Endothelial cell of umbilical vein (primary cell): ENCODE measurements around the gene OSBPL1A. TPM values are rescaled to one million over a fixed set of nuclear protein-coding genes. Genes with fewer than 3 reads are reported as not detected.

Experiments used
- BruUV-seq: library from RNA; stranded (reverse); fragments of 400-500 nt; replicated peaks from 2 replicates; lab custom pipeline; 2021; lab: Mats Ljungman, UMichigan
- CTCF ChIA-PET: fragments of 300-600, 350-600 bp; sonication (Branson Sonifier 250); formaldehyde crosslinking; loops from one replicate; lab custom pipeline; 2021; ENCODE audit warnings: antibody characterized with exemption, inconsistent platforms; lab: Charles Lee
- POLR2A ChIA-PET: fragments of 300-600, 350-600 bp; sonication (Branson Sonifier 250); formaldehyde crosslinking; loops from one replicate; lab custom pipeline; 2021; ENCODE audit warnings: antibody characterized with exemption, inconsistent platforms; lab: Charles Lee
- DNase-seq: peaks from one replicate; pipeline ENCODE4 v3.0.0-alpha.2; 2011; ENCODE audit warnings: low read depth, low spot score
- FAIRE-seq: peaks from 2 replicates; lab custom pipeline; 2011; peaks lifted over from hg19 to GRCh38; lab: Jason Lieb, UNC
- H2AFZ ChIP-seq: 2 replicates; pipeline ENCODE4 v1.6.0; 2012; ENCODE audit warnings: low read depth, low read length, control low read depth, inconsistent platforms
- H3K27ac ChIP-seq: 2 replicates; pipeline ENCODE4 v1.5.1; 2011; ENCODE audit warnings: low read depth, mild to moderate bottlenecking, control low read depth, low read length, moderate library complexity; ENCODE audit not compliant: insufficient read depth
- H3K27me3 ChIP-seq, 2 experiments: 2 replicates each; pipeline versions ENCODE4 v1.6.0 to v1.6.1; 2011; ENCODE audit warnings: low read length in 2 of 2, mixed read lengths in 1 of 2; ENCODE audit not compliant: control insufficient read depth in 2 of 2, insufficient read depth in 2 of 2
- H3K36me3 ChIP-seq, 2 experiments: 2 replicates in 1 of 2; 3 replicates in 1 of 2; pipeline ENCODE4 v1.5.1; 2011; ENCODE audit warnings: low read length in 2 of 2, mild to moderate bottlenecking in 1 of 2, moderate library complexity in 1 of 2; ENCODE audit not compliant: control insufficient read depth in 2 of 2, insufficient read depth in 2 of 2; ENCODE audit errors: extremely low read depth in 1 of 2
- H3K4me1 ChIP-seq: 3 replicates; pipeline ENCODE4 v1.5.1; 2011; ENCODE audit warnings: mild to moderate bottlenecking, low read length; ENCODE audit not compliant: control insufficient read depth, insufficient read depth; ENCODE audit errors: extremely low read depth
- H3K4me2 ChIP-seq: 2 replicates; pipeline ENCODE4 v1.6.1; 2011; ENCODE audit warnings: low read length, control low read depth, mixed read lengths; ENCODE audit not compliant: insufficient read depth
- H3K4me3 ChIP-seq, 3 experiments: fragments of 200-600 bp in 1 of 3; sonication (generic), shearing (Covaris generic) in 1 of 3; replicated peaks in 1 of 3; 2 replicates each; pipeline ENCODE4 v1.5.1; 2011 to 2016; ENCODE audit warnings: control low read depth in 3 of 3, low read length in 3 of 3, mild to moderate bottlenecking in 2 of 3, inconsistent platforms in 1 of 3, low read depth in 1 of 3, moderate library complexity in 1 of 3; ENCODE audit not compliant: insufficient read depth in 1 of 3
- H3K79me2 ChIP-seq: 2 replicates; pipeline ENCODE4 v1.6.0; 2012; ENCODE audit warnings: low read length, inconsistent platforms; ENCODE audit not compliant: control insufficient read depth, insufficient read depth
- H3K9ac ChIP-seq: replicated peaks from 2 replicates; pipeline ENCODE3; 2011; ENCODE audit warnings: low read length, control low read depth; ENCODE audit not compliant: insufficient read depth; ENCODE audit errors: extremely low read depth
- H3K9me1 ChIP-seq: replicated peaks from 3 replicates; pipeline ENCODE4 v1.6.0; 2011; ENCODE audit warnings: mild to moderate bottlenecking, low read length; ENCODE audit not compliant: control insufficient read depth, insufficient read depth; ENCODE audit errors: extremely low read depth
- H3K9me3 ChIP-seq: replicated peaks from 2 replicates; pipeline ENCODE4 v1.5.1; 2012; ENCODE audit warnings: low read length, inconsistent platforms; ENCODE audit not compliant: control insufficient read depth, insufficient read depth
- H4K20me1 ChIP-seq: replicated peaks from 2 replicates; pipeline ENCODE3; 2011; ENCODE audit warnings: mild to moderate bottlenecking, low read length; ENCODE audit not compliant: control insufficient read depth, insufficient read depth; ENCODE audit errors: extremely low read depth
- EZH2 ChIP-seq: IDR thresholded peaks from 2 replicates; pipeline ENCODE4 v1.6.1; 2012; ENCODE audit warnings: borderline replicate concordance, low read depth, mild to moderate bottlenecking, moderate library complexity, low read length, inconsistent platforms; ENCODE audit not compliant: severe bottlenecking
- FOS ChIP-seq: IDR thresholded peaks from 2 replicates; pipeline ENCODE4 v1.6.1; 2011; ENCODE audit warnings: mild to moderate bottlenecking, low read length, moderate library complexity, borderline replicate concordance; ENCODE audit not compliant: insufficient read depth
- GATA2 ChIP-seq: IDR thresholded peaks from 2 replicates; pipeline ENCODE4 v1.7.0; 2011; ENCODE audit warnings: low read depth, mild to moderate bottlenecking, moderate library complexity, mixed read lengths, low read length; ENCODE audit not compliant: insufficient read length, insufficient read depth
- JUN ChIP-seq: IDR thresholded peaks from 2 replicates; pipeline ENCODE4 v1.6.1; 2011; ENCODE audit warnings: borderline replicate concordance, low read depth; ENCODE audit not compliant: insufficient read length, insufficient read depth
- MYC ChIP-seq: IDR thresholded peaks from one replicate; pipeline ENCODE4 v1.6.1; 2011; ENCODE audit warnings: mild to moderate bottlenecking, low read depth, low read length
- POLR2A ChIP-seq: IDR thresholded peaks from 2 replicates; pipeline ENCODE4 v1.6.1; 2012; ENCODE audit warnings: low read depth, mild to moderate bottlenecking, control low read depth, low read length
- POLR2AphosphoS5 ChIP-seq: IDR thresholded peaks from 2 replicates; pipeline ENCODE4 v1.6.1; 2012; ENCODE audit warnings: low read depth, mild to moderate bottlenecking, control low read depth, low read length, moderate library complexity; ENCODE audit not compliant: insufficient read depth
- dilution Hi-C: fragments of 300-500 bp; cut with MboI; formaldehyde crosslinking; loops from one replicate; pipeline ENCODE4 v1.15.0; 2019; ENCODE audit warnings: low sequenced_read_pairs; ENCODE audit not compliant: extremely low pct_ligation_motif_present
- intact Hi-C: fragments of 100-400 bp; cut with micrococcal nuclease; formaldehyde crosslinking; loops from one replicate; pipeline ENCODE4 v1.10.0; 2022
- polyA plus RNA-seq, 4 experiments: library from polyadenylated mRNA; depleted of rRNA in 3 of 4; stranded (reverse) in 3 of 4; unstranded in 1 of 4; fragments of >200 nt; gene quantifications; 2 replicates each; pipeline versions ENCODE4 v1.2.1 to v1.2.3, GENCODE V29; 2011 to 2012; ENCODE audit warnings: missing spikeins in 1 of 4
- total RNA-seq: library from RNA; stranded (reverse); gene quantifications from 2 replicates; pipeline ENCODE4 v1.2.3, GENCODE V29; 2021
- TF ChIP-seq, protein P1 (sequence below), 2 donors: IDR thresholded peaks; 1 replicate in 1 of 2; 2 replicates in 1 of 2; pipeline ENCODE4 v1.5.1; 2011; ENCODE audit warnings: low read length in 2 of 2, mild to moderate bottlenecking in 2 of 2, moderate library complexity in 2 of 2, control low read depth in 1 of 2, inconsistent platforms in 1 of 2, low read depth in 1 of 2; ENCODE audit not compliant: insufficient read depth in 1 of 2; ENCODE audit errors: extremely low read depth in 1 of 2
- TF ChIP-seq, protein P2 (sequence below): IDR thresholded peaks from 2 replicates; pipeline ENCODE4 v1.6.1; 2011; ENCODE audit not compliant: insufficient read depth, insufficient read length

The OSBPL1A gene
- total and polyA plus RNA-seq, 2 donors (not counting 3 experiments of a cell fraction or from before 2014, with no cell fraction given) = 6.4 to 16.5 TPM

DNA sequence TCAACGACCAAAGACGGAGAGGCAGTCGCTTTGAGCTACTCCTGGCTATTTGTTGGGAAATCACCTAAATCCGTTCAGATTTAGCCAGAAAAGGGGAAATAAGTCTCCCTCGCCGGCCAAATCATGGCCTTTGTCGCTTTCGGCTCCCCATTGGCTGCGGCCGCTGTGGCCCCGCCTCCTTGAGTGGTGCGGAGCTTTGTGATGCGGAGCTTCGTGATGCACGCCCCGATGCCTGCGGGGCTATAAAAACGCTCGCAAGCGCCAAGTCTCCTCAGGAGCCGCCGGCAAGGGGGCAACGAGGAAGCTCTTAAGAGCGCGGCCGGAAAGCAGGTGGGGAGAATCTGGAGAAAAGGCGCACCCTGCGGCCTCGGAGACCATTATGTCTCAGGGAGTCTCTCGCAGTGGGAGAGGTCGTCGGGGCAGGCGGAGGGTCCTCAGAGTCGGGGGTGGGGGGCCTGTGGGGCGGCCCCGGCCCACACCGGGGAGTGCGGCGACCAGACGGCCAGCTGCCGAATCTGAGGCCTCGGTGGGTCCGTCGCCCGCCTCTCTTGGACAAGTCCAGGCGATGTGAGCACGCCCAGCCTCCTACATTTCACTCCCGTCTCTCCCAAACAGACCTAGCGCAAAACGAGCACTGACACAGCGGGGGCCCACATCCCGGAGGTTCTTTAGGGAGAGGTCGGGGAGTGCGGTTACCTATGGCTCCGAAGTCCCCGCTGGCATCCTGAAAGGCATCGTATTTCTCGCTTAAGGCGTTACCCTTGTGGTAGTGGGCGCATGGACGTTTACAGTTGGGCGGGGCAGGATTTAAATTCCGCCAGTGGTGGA, 258.6 kb downstream of the OSBPL1A start, which contains the start of gene CABYR:
CABYR (plus strand) TSS at position 274 of the 828 bp plus-strand sequence. CDS start 4,053 bp downstream, outside the sequence.
- H2AFZ ChIP-seq = peak within 1 kb of the TSS; percentile 97
- dilution Hi-C loops = no loop called here

More for the DNA sequence above, 258.6 kb downstream of the OSBPL1A start, which contains the start of gene CABYR:
- Histone ChIP-seq H3K4me1 (peaks cover 4% of the 10 kb centered on the region), H4K20me1 (no peaks in the 10 kb centered on the region), H3K9me1 (no peaks in the 10 kb centered on the region), H3K36me3 (no peaks in the 10 kb centered on the region), H3K4me2 (peak within 1 kb of the TSS; percentile 92), H3K4me3 (peak within 1 kb of the TSS; percentile 62 to 75 (median 69)), H3K9me3 (no peaks in the 10 kb centered on the region), H3K9ac (peak within 1 kb of the TSS; percentile 73), H3K79me2 (no peaks in the 10 kb centered on the region), H3K27ac (peak within 1 kb of the TSS; percentile 36), H3K27me3 (no peaks in the 10 kb centered on the region)
- DNase-seq = peak; percentile 83
- intact Hi-C loops = no loop called here
- POLR2A ChIA-PET = interaction anchor here (0.6 to 1.5 kb wide), 25 partner anchors 8 to 1161 kb away, joined by 3 to 11 read pairs (median 4); partner anchors contain the start of gene OSBPL1A
- TF ChIP-seq JUN = no peak
- TF ChIP-seq MYC = no peak
- no peak for TF ChIP-seq GATA2
- TF ChIP-seq, protein P1, sequence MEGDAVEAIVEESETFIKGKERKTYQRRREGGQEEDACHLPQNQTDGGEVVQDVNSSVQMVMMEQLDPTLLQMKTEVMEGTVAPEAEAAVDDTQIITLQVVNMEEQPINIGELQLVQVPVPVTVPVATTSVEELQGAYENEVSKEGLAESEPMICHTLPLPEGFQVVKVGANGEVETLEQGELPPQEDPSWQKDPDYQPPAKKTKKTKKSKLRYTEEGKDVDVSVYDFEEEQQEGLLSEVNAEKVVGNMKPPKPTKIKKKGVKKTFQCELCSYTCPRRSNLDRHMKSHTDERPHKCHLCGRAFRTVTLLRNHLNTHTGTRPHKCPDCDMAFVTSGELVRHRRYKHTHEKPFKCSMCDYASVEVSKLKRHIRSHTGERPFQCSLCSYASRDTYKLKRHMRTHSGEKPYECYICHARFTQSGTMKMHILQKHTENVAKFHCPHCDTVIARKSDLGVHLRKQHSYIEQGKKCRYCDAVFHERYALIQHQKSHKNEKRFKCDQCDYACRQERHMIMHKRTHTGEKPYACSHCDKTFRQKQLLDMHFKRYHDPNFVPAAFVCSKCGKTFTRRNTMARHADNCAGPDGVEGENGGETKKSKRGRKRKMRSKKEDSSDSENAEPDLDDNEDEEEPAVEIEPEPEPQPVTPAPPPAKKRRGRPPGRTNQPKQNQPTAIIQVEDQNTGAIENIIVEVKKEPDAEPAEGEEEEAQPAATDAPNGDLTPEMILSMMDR (IDR thresholded peaks at IDR 0.05; ENCODE audit: extremely low read depth in 1 of 2, insufficient read depth in 1 of 2, low read depth in 1 of 2, low read length in 2 of 2) = no peak
- TF ChIP-seq POLR2A = peak; percentile 94
- TF ChIP-seq, protein P2, sequence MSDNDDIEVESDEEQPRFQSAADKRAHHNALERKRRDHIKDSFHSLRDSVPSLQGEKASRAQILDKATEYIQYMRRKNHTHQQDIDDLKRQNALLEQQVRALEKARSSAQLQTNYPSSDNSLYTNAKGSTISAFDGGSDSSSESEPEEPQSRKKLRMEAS = no peak
- TF ChIP-seq FOS = no peak
- no peak for TF ChIP-seq EZH2
- TF ChIP-seq POLR2AphosphoS5 = peak; percentile 75
- CTCF ChIA-PET = interaction anchor here (0.5 to 1.5 kb wide), 4 partner anchors 10 to 186 kb away, joined by 3 to 8 read pairs (median 4); no protein-coding TSS in a partner anchor
- BruUV-seq = TSS peak; percentile 48
- peak; percentile 95 for FAIRE-seq
